NK-92 (cell line): ENCODE data around the gene CEP128.
"Not testable (repeated sequence)": the region's sequence is repeated elsewhere in the genome, so short reads cannot be mapped to it uniquely, and the experiment has no call there.

Experiments used
- DNase-seq: peaks from one replicate; lab custom pipeline; 2025; ENCODE audit not compliant: unreplicated experiment; lab: John Stamatoyannopoulos, UW

Gene CEP128

DNA sequence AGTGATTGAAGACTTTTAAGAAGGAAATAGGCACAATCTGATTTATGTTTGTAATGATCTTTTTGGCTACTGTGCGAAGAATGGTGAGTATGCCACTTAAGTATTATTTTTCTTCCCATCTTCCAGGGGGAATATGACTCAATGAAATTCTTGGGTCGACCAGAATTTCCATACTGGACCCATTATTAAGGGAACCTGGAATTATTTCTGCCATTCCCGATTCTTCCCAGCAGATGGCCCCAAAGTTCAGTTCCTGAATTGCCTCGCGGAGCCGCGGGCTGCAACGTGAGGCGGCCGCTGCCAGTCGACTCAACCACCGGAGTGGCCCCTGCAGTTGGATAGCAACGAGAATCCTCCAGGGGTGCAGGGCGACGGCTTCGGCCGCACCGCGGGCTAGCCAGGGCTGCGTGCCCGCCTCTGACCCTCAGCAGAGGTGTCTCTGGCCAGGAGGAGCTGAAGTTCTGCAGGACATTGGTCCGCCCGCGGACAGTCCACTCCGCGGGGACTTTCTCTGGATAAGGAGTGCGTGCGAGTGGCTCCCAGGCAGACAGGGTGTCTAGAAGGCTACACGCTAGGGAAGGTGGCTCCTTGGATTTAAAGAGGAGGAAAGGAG lies 13.3 kb upstream of the CEP128 start:
- DNase-seq: no peak

DNA sequence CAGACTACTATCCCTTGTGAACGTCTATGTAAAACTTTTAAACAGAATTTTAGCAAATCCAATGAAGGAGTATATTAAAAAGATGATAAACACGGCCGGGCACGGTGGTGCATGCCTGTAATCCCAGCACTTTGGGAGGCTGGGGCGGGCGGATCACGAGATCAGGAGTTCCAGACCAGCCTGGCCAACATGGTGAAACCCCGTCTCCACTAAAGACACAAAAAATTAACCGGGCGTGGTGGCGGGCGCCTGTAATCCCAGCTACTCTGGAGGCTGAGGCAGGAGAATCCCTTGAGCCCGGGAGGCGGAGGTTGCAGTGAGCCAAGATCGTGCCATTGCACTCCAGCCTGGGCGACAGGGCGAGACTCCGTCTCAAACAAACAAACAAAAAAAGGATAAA lies 11.7 kb upstream of the CEP128 start:
- not testable (repeated sequence) for DNase-seq

DNA sequence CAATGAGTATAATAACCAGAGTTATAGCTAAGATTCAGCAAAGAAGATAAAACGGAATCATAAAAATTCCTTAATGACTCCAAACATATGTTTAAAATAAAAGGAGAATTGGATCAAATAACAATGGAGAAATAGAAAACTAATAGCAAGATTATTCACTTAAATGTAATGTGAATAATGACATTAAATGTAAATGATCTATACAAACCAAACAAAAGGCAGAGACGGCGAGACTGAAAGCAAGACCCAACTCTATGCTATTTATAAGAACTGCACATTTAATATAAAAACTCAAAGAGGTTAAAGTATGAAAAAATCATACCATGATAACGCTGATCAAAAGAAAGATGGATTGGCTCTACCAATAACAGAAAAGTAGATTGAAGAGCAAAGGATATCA lies 10.0 kb upstream of the CEP128 start:
- no peak for DNase-seq

DNA sequence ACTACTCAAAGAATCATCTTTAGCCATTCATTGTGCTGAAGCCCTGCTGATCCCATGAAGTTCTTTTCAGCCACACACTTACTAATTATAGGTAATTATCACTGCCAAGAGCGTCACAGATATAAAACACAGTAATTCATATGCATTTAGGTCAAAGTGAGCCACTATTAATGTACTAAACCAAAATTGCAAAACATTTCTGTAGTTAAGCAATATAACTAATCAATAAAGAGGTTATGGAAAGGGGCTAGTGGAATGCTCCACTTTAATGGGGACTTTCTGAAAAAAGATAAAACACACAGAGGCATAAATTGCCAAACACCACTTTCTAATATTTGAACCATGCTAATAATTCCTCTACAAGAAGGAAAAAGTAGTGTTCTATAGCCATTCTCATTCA lies 6.8 kb upstream of the CEP128 start:
- no peak for DNase-seq

DNA sequence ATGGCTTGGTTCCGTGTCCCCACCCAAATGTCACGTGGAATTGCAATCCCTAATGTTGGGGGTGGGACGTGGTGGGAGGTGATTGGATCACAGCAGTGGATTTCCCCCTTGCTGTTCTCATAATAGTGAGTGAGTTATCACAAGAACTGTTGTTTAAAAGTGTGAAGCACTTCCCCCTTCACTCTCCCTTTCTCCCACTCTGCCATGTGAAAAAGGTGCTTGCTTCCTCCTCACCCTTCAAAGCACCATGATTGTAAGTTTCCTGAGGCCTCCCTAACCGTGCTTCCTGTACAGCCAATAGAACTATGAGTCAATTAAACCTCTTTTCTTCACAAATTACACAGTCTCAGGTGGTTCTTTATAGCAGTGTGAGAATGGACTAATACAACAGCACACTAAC lies 5.3 kb upstream of the CEP128 start:
- no peak for DNase-seq

DNA sequence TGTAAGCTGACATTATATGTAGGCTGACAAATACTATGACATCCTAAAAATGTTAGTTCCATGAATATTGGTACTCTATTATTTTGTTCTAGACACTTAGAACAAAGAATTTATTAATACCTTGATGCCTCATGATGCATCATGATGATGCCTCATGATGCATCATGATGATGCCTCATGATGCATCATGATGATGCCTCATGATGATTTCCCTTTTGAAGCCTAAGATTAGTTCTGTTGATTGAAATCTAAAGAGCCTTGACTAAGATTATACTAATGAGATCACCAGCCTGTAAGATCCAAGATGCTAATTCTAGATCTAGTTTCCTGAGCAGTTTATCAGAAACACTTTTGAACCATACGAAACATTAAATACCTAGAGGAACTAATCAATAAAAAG lies 4.6 kb upstream of the CEP128 start:
- DNase-seq: no peak

DNA sequence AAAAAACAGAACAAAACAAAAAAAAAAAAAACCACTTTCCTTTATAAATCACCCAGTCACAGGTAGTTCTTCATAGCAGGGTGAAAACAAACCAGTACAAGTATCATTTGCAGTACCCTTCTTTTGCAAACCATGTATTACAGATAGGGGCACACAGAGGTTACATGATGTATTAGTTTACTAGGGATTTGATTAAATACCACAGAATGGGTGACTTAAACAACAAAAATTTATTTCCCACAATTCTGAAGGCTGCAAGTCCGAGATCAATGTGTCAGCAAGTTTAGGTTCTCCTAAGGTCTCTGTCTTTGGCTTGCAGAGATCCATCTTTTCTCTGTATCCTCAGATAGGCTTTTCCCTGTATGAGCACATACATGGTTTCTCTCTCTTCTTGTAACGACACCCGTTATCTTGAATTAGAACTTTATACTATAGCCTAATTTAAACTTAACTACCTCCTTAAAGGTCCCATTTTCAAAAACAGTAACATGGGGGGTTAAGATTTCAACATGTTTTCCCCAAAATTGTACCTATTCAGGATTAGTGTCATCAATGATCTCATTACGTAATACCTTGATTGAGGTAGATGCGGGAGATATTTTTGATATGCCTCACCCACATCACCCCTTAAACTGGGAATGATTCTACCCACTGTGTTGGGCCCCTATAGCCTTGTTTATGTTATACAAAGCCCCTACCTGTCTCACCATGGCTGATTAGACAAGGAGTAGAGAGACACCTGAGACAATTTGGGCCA lies 3.5 kb upstream of the CEP128 start:
- DNase-seq: no peak

DNA sequence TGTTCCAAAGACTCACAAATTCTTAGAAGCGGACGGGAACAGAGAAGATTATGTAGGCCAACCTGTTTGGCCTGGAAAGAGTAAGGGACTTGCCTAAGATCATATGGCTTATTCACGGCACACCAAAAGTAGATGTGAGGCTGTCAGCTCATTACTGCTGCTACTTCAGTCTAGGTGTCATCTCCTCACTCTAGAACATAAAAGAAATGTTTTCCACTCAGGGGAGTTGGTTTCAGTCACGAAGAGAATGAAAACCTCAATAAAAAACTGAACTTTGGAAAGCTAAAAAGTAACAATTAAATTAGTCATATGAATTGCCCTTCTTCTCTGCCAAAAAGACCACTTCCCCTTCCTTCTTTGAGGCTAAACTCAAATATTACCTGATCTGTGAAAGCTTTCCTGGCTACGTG lies 658 bp upstream of the CEP128 start:
- no peak for DNase-seq

DNA sequence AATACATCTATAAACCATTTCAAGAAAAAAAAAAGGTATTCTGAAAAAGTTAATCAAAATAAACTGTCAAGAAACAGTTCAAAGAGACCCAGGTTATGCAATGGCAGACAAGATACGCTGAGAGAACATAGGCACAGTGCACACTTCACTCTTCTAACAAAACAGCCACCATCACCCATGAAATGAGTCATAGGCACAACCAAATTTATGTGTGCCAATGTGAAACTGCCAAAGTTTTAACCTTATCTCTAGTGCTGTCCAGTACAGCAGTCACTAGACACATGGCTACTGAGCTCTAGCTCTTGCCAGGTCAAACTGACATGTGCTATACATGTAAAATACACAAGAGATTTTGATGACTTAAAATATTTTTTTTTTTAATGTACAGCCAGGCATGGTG lies 1.4 kb downstream of the CEP128 start:
- no peak for DNase-seq

DNA sequence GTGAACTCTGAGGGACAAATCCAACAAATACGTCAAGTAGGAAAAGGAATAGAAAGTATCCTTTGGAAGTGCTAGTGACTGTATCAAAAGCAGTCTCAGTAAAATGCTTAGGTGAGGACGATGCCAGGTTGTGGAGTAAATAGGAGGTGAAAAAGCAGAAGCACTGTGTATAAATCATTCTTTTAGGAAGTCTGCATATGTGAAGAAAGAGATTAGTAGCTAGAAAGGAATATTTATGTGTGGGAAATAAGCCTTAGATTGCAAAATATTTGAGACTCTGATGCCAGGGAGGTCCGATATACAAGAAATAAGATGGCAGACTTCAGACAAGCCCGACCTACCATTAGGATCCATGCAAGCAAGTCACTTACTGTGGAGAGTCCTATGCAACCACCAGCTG lies 7.9 kb downstream of the CEP128 start:
- DNase-seq: no peak

DNA sequence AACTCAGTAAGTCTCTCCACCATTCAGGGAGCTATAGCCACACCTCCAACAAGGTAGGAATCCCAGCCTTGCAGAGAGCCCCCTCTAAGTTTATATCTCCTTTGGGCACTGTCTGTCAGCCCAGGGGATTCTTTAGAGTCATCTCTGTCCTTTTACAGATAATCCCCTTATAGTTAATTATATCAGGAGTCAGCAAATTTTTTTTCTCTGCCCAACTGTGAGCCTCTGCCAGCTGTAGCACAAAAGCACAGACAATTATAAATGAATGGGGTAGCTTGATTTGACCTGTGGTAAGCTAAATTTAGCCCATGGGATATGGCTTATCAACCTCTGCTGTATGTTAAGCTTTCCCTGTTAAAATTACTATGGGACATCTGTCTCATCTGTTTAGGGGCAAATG lies 8.3 kb downstream of the CEP128 start:
- DNase-seq: no peak

DNA sequence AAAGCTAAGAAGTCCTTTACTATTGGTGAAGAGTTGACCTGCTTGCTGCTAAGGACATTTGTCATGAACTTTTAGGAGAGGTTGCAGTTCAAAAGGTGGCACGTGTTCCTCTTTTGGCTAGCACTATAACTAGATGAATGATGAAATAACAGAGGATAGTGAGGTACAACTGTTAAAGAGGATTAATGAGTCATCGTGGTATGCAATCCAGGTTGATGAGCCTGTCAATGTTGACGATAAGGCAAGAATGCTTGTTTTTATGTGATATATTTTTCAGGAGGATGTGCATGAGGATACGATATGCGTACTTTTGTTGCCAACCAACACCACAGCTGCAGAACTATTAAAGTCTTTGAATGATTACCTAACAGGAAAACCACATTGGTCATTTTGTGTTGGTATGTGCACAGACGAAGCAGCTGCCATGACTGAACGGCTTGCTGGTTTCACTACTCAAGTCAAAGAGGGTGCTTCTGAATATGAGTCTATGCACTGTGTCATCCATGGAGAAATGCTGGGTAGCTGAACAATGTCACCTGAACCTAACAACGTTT lies 10.6 kb downstream of the CEP128 start:
- DNase-seq: no peak

DNA sequence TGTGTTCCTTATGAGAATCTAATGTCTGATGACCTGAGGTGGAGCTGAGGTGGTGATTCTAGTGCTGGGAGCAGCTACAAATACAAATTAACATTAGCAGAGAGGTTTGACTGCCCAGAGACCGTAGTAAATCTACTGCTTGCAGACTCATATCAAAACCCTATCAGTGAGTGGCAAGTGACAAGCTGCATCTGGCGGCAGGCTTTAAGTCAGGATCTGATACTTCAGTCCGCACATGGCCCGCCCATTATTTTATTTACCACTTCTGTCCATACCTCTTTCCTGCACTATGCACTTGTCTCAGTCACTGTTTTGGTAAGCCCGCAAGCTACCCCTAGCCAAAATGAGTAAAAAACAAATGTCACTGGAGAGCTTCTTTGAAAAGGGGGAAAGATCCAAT lies 11.4 kb downstream of the CEP128 start:
- DNase-seq: no peak

DNA sequence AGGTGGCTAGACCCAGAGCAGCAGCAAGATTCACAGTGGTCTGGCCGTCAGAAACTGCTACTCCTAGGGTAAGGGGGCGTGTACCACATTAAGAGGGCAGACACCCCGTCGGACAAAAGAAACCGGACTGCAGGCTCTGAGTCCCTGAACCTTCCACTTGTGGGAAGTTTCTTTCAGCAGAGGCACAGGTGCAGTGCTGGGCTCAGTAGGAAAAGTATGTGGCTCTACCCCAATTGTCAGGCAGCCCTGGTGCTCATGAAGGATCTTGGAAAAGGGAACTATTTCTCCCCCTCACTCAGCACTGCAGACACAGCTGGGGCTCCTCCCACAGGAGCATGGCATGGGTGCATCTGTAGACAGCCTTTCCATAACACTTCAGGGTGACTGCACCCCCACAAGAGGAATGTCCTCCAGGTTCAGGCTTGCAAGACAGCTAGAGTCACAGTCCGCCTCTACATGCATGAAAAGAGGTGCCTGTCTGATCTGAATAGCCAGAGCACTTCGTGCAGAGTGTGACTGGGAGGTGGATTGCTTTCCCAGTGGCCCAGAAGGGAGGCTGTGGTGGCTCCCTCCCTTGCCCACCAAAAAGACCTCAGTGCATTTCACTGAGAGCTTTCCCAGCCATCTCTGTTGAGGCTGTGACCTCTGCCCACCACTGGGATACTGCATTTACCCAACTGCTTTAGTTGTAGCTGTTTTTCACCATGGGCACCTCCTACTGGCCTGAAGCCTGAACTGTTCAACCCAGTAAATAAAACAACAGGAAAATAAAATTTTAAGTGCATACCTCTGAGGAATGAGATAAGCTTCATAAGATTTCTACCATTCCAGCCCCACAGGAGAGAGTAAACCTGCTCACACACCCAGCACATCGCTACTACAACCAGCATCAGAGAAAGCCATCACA lies 14.2 kb downstream of the CEP128 start:
- DNase-seq: no peak

DNA sequence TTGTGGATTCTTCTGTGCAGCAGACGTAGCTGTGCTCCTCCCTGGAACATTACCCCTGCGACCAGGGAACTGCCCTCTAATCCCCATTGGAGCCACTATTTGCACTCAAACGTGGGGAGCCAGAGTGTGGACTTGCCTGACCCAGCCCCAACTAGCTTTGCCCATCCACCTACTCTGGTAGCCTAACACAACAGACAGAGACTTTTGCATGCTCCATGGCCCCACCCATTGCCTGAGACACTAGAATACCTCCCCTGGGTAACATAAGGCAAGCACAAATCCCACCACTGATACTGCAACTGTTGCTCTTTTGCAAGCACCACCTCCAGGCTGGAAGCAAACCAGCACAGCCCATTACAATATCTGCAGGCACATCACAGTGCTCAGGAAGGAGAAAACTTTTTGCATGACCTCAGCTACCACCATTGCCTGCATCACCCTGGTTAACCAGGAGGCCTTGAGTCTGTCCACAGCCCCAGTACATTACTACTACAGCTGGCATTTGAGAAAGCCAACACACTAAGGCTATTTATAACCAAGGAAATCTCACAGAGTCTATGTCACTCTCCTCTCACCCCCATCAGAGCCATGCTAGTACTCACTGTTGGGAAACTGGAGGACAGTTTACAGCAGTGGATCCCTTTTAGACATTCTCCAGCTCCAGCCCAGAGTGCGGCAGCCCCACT lies 15.0 kb downstream of the CEP128 start:
- no peak for DNase-seq

DNA sequence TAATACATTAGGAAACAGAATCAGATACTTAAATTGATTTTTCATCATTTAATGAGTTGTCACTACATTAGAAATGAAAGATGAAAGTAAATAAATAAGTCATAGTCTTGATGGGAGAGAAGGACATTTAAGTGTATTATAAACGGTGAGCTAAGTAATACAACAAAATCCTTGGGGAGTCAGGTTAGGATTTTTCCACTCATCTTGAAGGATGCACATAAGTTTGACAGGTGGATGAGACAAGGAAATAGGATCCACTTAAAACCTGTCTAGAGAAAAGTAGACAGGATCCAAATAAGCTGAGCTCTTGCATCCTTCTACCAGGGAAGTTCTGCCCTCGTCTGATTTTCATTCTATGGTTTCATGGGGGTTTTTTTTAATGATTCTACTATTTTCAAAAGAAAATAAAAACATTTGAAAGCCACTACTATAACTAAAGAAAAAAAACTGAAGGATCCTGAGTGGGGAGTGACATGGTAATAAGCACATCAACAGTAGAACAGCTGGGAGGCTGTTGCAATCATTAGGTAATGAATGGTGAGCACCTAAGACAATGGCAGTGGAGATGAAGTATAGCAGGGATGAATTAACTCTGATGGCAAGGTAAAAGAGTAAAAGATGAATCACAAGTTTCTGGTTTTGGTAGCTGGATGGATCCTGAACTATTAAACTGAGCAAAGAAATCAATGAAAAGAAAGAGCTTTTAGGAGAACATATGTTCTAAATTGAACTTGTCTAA lies 17.0 kb downstream of the CEP128 start:
- no peak for DNase-seq

DNA sequence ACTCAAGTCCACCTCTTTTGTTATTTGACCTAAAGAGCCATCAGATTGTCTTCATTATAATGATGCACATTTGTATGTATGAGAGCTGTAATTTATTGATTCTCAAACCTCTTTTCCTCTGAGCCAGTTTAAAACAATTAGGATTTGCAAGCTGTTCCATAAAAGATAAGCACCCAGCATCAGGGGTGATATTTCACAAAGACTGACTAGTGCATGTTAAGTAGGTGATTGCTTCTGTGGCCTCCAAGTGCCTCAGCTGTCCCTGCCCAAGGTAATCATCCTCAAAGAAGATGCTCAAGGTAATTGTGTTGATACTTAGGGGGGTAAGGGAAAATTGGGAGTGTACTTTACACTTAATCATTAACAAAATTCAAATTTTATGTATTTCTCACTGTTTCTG lies 18.2 kb downstream of the CEP128 start:
- DNase-seq: no peak

DNA sequence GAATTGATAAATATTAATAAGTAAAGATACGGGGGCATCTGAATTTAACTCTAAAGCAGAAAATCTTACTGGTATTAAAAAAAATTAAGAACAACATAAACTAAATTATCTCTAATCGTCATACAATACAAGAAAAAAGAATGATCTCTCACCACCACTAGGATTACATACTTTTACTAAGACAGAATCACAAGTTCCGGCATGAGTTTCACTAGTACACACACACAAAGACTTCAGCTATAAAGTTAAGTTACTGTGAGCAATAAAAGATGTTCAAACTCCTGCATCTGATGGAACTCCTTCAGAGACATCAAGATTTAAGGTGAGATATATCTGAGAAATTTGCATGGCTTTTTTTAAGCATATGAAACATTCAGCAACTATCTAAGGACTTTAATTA lies 21.9 kb downstream of the CEP128 start:
- DNase-seq: no peak

DNA sequence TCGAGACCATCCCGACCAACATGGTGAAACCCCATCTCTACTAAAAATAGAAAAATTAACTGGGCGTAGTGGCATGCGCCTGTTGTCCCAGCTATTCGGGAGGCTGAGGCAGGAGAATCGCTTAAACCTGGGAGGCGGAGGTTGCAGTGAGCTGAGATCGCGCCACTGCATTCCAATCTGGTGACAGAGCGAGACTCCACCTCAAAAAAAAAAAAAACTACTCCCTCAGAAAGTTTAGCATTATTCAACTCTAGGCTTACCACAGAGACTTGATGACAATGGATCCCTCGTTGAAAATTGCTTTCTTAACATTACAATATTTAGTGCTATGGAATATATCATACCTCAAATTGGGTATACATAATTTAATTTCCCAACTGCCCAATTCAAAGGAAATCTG lies 29.5 kb downstream of the CEP128 start:
- DNase-seq: not testable (repeated sequence)

DNA sequence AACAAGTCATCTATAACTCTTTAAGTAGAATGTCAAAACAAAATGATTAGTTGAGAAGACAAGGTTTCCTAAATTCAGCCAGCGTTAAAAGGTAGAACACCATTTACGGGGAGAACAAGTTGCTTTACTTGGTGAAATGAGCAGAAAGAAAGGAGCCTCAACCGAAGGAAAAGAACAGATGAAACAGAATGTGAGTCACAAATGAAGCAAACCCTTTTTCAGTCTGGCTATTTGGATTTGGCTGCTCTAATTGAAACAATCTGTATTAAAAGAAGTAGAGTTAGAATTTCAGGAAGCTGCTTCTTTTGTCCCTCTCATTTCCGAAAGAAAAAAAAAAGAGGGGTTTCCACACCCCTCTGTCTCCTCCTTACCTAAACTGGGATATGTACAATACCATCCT lies 34.6 kb downstream of the CEP128 start:
- DNase-seq: no peak
